Panc1 (cell line): ENCODE measurements around the gene EMC9.

Experiments
- CTCF ChIP-seq: fragments of 450-650 bp; IDR thresholded peaks from 2 replicates; pipeline ENCODE4 v1.5.1; 2017; ENCODE audit warnings: mild to moderate bottlenecking
- POLR2AphosphoS5 ChIP-seq: IDR thresholded peaks from 2 replicates; pipeline ENCODE4 v1.6.1; 2012; ENCODE audit warnings: mild to moderate bottlenecking, low read depth, low read length, moderate library complexity
- TF ChIP-seq, protein P1 (sequence below), 2 experiments: IDR thresholded peaks; 2 replicates each; pipeline ENCODE4 v1.6.1; 2011 to 2012; ENCODE audit warnings: low read depth in 2 of 2, control low read depth in 1 of 2, low read length in 1 of 2, mild to moderate bottlenecking in 1 of 2, moderate library complexity in 1 of 2; ENCODE audit not compliant: insufficient read depth in 1 of 2

GRCh38 chr14:24160850-24161804 lies 19.7 kb upstream of the EMC9 start, which contains the start of gene IRF9:
- TF ChIP-seq CTCF: peak; percentile 91
- TF ChIP-seq, protein P1, sequence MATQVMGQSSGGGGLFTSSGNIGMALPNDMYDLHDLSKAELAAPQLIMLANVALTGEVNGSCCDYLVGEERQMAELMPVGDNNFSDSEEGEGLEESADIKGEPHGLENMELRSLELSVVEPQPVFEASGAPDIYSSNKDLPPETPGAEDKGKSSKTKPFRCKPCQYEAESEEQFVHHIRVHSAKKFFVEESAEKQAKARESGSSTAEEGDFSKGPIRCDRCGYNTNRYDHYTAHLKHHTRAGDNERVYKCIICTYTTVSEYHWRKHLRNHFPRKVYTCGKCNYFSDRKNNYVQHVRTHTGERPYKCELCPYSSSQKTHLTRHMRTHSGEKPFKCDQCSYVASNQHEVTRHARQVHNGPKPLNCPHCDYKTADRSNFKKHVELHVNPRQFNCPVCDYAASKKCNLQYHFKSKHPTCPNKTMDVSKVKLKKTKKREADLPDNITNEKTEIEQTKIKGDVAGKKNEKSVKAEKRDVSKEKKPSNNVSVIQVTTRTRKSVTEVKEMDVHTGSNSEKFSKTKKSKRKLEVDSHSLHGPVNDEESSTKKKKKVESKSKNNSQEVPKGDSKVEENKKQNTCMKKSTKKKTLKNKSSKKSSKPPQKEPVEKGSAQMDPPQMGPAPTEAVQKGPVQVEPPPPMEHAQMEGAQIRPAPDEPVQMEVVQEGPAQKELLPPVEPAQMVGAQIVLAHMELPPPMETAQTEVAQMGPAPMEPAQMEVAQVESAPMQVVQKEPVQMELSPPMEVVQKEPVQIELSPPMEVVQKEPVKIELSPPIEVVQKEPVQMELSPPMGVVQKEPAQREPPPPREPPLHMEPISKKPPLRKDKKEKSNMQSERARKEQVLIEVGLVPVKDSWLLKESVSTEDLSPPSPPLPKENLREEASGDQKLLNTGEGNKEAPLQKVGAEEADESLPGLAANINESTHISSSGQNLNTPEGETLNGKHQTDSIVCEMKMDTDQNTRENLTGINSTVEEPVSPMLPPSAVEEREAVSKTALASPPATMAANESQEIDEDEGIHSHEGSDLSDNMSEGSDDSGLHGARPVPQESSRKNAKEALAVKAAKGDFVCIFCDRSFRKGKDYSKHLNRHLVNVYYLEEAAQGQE (IDR thresholded peaks at IDR 0.05; ENCODE audit: insufficient read depth in 1 of 2, low read depth in 2 of 2, low read length in 1 of 2): no peak; a peak in 1 of 4 replicates
- TF ChIP-seq POLR2AphosphoS5: peak; percentile 61
